Hindlimb muscle (tissue), 1 donor: ENCODE results near the gene ULK2. TPM values are rescaled to one million over a fixed set of nuclear protein-coding genes. Genes with fewer than 3 reads are reported as not detected.
"Not testable (repeated sequence)": the region's sequence is repeated elsewhere in the genome, so short reads cannot be mapped to it uniquely, and the experiment has no call there.

ENCODE experiments used
- DNase-seq: peaks from one replicate; pipeline ENCODE4 v3.0.0-alpha.2; 2013
- polyA plus RNA-seq: library from polyadenylated mRNA; unstranded; fragments of 120-200 nt; gene quantifications from one replicate; pipeline ENCODE4 v1.2.1, GENCODE V29; 2013; ENCODE audit not compliant: insufficient read length

The ULK2 gene
- polyA plus RNA-seq: 28.2 TPM

GRCh38 chr17:19867329-19868078 is at the start of gene ULK2:
TSS of gene ULK2 (minus strand) at chr17:19867936. CDS start at chr17:19867417, 519 bp downstream.
- peak; percentile 83 for DNase-seq

GRCh38 chr17:19915245-19915978 is 47.7 kb upstream of the ULK2 start:
- DNase-seq: no peak

- DNase-seq: no peak
These were observed 43.3 kb upstream of the ULK2 start for GRCh38 chr17:19911033-19911432.

GRCh38 chr17:19909139-19909538 is 41.4 kb upstream of the ULK2 start:
- DNase-seq: no peak

GRCh38 chr17:19905502-19905901 is 37.8 kb upstream of the ULK2 start:
- no peak for DNase-seq

GRCh38 chr17:19904924-19905323 is 37.2 kb upstream of the ULK2 start:
- no peak for DNase-seq

- no peak for DNase-seq
These were observed 36.7 kb upstream of the ULK2 start for GRCh38 chr17:19904412-19904811.

GRCh38 chr17:19900809-19901208 is 33.1 kb upstream of the ULK2 start:
- DNase-seq: no peak

GRCh38 chr17:19897903-19898302 is 30.2 kb upstream of the ULK2 start:
- DNase-seq: no peak

- no peak for DNase-seq
These were observed 29.5 kb upstream of the ULK2 start for GRCh38 chr17:19897090-19897837.

GRCh38 chr17:19896679-19897078 is 28.9 kb upstream of the ULK2 start:
- no peak for DNase-seq

- DNase-seq: not testable (repeated sequence)
These were observed 22.8 kb upstream of the ULK2 start for GRCh38 chr17:19890554-19890953.

- DNase-seq: not testable (repeated sequence)
These were observed 22.3 kb upstream of the ULK2 start for GRCh38 chr17:19890001-19890400.

- DNase-seq: no peak
These were observed 18.4 kb upstream of the ULK2 start for GRCh38 chr17:19886116-19886515.

- no peak for DNase-seq
These were observed 15.9 kb upstream of the ULK2 start for GRCh38 chr17:19883537-19884215.

GRCh38 chr17:19880393-19880792 is 12.7 kb upstream of the ULK2 start:
- no peak for DNase-seq

GRCh38 chr17:19877364-19877945 is 9.7 kb upstream of the ULK2 start:
- DNase-seq: no peak

GRCh38 chr17:19876529-19877161 is 8.9 kb upstream of the ULK2 start:
- DNase-seq: peak; percentile 23

GRCh38 chr17:19874256-19874655 is 6.5 kb upstream of the ULK2 start:
- DNase-seq: no peak

GRCh38 chr17:19873346-19873745 is 5.6 kb upstream of the ULK2 start:
- DNase-seq: no peak

GRCh38 chr17:19868079-19868395 is 301 bp upstream of the ULK2 start:
- DNase-seq: no peak

GRCh38 chr17:19867079-19867328 is 732 bp downstream of the ULK2 start:
- peak; percentile 60 for DNase-seq
